ENCODE results near the gene LCN10. TPM values are rescaled to one million over a fixed set of nuclear protein-coding genes. Genes with fewer than 3 reads are reported as not detected.
"Not testable (repeated sequence)": the region's sequence is repeated elsewhere in the genome, so short reads cannot be mapped to it uniquely, and the experiment has no call there.

LCN10 gene
- total RNA-seq, 5 donors from 2014 or later (not counting 1 experiment from before 2014, with no cell fraction given), result 1.3 to 2.8 (median 2.2) TPM

DNA sequence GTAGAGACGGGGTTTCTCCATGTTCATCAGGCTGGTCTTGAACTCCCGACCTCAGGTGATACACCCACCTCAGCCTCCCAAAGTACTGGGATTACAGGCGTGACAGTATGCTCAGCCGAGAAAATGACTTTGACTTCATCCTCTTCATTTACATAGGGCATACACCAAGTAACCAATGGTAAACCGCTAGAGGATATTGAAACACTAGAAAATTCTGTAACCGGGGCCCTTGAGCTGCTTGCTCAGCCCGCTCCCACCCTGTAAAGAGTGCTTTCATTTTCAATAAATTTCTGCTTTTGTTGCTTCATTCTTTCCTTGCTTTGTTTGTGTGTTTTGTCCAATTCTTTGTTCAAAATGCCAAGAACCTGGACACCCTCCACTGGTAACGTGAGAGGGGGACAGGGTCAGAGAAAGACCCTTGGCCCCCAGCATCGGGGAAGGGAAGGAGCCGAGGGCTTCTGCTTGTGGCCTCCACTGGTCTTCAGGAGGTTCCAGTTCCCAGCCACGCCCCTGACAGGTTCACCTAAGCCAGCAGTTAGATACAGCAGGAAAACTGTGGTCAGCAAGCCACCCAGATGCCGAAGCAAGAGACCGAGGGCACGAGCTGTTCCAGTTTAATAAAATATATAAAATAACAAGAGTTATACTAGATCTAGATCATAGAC lies 23.1 kb upstream of the LCN10 start:
- ATAC-seq (replicated peaks in 1 of 4); H3K36me3 ChIP-seq (ENCODE audit: control insufficient read depth in 2 of 2, extremely low read depth in 1 of 2, insufficient read depth in 1 of 2, low read length in 1 of 2); H3K36me3 Mint-ChIP-seq; H3K27ac ChIP-seq (ENCODE audit: low read length); H3K4me3 ChIP-seq (ENCODE audit: control insufficient read depth in 1 of 2, extremely low read depth in 1 of 2, low read length in 1 of 2); POLR2A ChIA-PET; H3K9me3 Mint-ChIP-seq; H3K4me3 Mint-ChIP-seq; H3K9me3 ChIP-seq: not testable (repeated sequence)
- H3K27me3 ChIP-seq (replicated peaks in 1 of 2; ENCODE audit: control insufficient read depth in 2 of 2, extremely low read depth in 1 of 2, insufficient read depth in 2 of 2, low read length in 1 of 2), result peaks cover 0 to 49% of the 10 kb centered on the region in 2 experiments
- peaks cover 10 to 18% of the 10 kb centered on the region in 2 donors for H3K27me3 Mint-ChIP-seq
- 63% methylated on average over 5 of the region's 14 CpGs for WGBS (ENCODE audit: insufficient coverage)
- CTCF ChIA-PET, result interaction anchor here in 1 of 2 donors (0.6 kb wide), 2 partner anchors 38 to 657 kb away, joined by 3 to 5 read pairs; partner anchors contain the start of genes EXD3 and NOXA1
- H3K27ac Mint-ChIP-seq, result peak overlapping the region in 1 of 2 donors; percentile 46
- peaks cover 0 to 16% of the 10 kb centered on the region in 2 experiments for H3K4me1 ChIP-seq (ENCODE audit: control insufficient read depth in 1 of 2, extremely low read depth in 1 of 2, insufficient read depth in 2 of 2, low read length in 2 of 2)
- peaks cover 5 to 16% (median 11%) of the 10 kb centered on the region in 3 donors for H3K4me1 Mint-ChIP-seq
- DNase-seq, result peak in 1 of 35 experiments; percentile 0

DNA sequence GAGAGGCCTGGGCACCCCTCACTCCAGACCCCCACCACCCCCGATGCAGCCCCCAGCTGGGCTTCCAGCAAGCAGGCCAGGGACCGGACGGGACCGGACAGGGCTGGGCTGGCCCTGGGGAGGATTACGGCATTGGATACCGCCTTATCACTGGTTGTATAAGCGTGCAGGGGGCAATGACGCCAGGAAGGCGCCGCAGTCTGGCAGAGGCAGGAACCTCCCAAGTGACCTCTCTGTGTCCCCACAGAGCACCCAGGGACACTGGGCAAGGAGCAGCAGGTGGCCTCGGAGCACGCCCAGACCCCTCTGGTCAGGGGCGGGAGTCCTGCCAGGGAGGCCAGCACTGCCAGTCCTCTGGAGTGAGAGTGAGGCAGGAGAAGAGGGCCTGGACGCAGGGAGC lies 22.3 kb upstream of the LCN10 start:
- Mint-ChIP-seq H3K4me1 (peaks cover 5 to 20% (median 11%) of the 10 kb centered on the region in 3 donors), H3K4me3 (no peak overlapping the region), H3K27me3 (peaks cover 10 to 21% of the 10 kb centered on the region in 2 donors), H3K9me3 (no peaks in the 10 kb centered on the region), H3K36me3 (no peaks in the 10 kb centered on the region), H3K27ac (no peak overlapping the region)
- POLR2A ChIA-PET, result no interaction called here
- DNase-seq (peak in 1 of 35 experiments; percentile 0), ATAC-seq (replicated peaks in 1 of 4) (no peak)
- CTCF ChIA-PET, result no interaction called here
- Histone ChIP-seq H3K27me3 (replicated peaks in 1 of 2; ENCODE audit: control insufficient read depth in 2 of 2, extremely low read depth in 1 of 2, insufficient read depth in 2 of 2, low read length in 1 of 2) (peaks cover 0 to 57% of the 10 kb centered on the region in 2 experiments), H3K36me3 (ENCODE audit: control insufficient read depth in 2 of 2, extremely low read depth in 1 of 2, insufficient read depth in 1 of 2, low read length in 1 of 2) (no peaks in the 10 kb centered on the region), H3K27ac (ENCODE audit: low read length) (no peak overlapping the region), H3K4me3 (ENCODE audit: control insufficient read depth in 1 of 2, extremely low read depth in 1 of 2, low read length in 1 of 2) (no peak overlapping the region), H3K9me3 (no peaks in the 10 kb centered on the region), H3K4me1 (ENCODE audit: control insufficient read depth in 1 of 2, extremely low read depth in 1 of 2, insufficient read depth in 2 of 2, low read length in 2 of 2) (peaks cover 0 to 16% of the 10 kb centered on the region in 2 experiments)
- WGBS (ENCODE audit: insufficient coverage), result 96% methylated on average over 11 of the region's 14 CpGs

- H3K36me3 Mint-ChIP-seq, result no peaks in the 10 kb centered on the region
- peaks cover 0 to 60% of the 10 kb centered on the region in 2 experiments for H3K27me3 ChIP-seq (replicated peaks in 1 of 2; ENCODE audit: control insufficient read depth in 2 of 2, extremely low read depth in 1 of 2, insufficient read depth in 2 of 2, low read length in 1 of 2)
- H3K4me3 Mint-ChIP-seq, result no peak within 1 kb of the TSS
- H3K27me3 Mint-ChIP-seq, result peaks cover 7 to 22% of the 10 kb centered on the region in 2 donors
- no peaks in the 10 kb centered on the region for H3K9me3 ChIP-seq
- 86% methylated on average over 14 of the region's 14 CpGs for WGBS (ENCODE audit: insufficient coverage)
- H3K4me1 Mint-ChIP-seq, result peaks cover 5 to 18% (median 7%) of the 10 kb centered on the region in 3 donors
- H3K4me1 ChIP-seq (ENCODE audit: control insufficient read depth in 1 of 2, extremely low read depth in 1 of 2, insufficient read depth in 2 of 2, low read length in 2 of 2), result peaks cover 0 to 12% of the 10 kb centered on the region in 2 experiments
- H3K36me3 ChIP-seq (ENCODE audit: control insufficient read depth in 2 of 2, extremely low read depth in 1 of 2, insufficient read depth in 1 of 2, low read length in 1 of 2), result no peaks in the 10 kb centered on the region
- ATAC-seq (replicated peaks in 1 of 4), result no peak
- ChIA-PET CTCF (no interaction called here), POLR2A (no interaction called here)
- H3K27ac Mint-ChIP-seq, result no peak within 1 kb of the TSS
- no peak within 1 kb of the TSS for H3K4me3 ChIP-seq (ENCODE audit: control insufficient read depth in 1 of 2, extremely low read depth in 1 of 2, low read length in 1 of 2)
- H3K9me3 Mint-ChIP-seq, result no peaks in the 10 kb centered on the region
- no peak within 1 kb of the TSS for H3K27ac ChIP-seq (ENCODE audit: low read length)
- DNase-seq, result no peak
Observed at GRCh38 chr9:136764301-136764891, 21.7 kb upstream of the LCN10 start, which contains the start of gene LCN15. Gene LCN15 (minus strand): TSS chr9:136764518. CDS start chr9:136764488, 30 bp downstream.

- Histone ChIP-seq H3K27me3 (replicated peaks in 1 of 2; ENCODE audit: control insufficient read depth in 2 of 2, extremely low read depth in 1 of 2, insufficient read depth in 2 of 2, low read length in 1 of 2) (peaks cover 0 to 60% of the 10 kb centered on the region in 2 experiments), H3K27ac (ENCODE audit: low read length) (no peak overlapping the region), H3K9me3 (no peaks in the 10 kb centered on the region), H3K4me3 (ENCODE audit: control insufficient read depth in 1 of 2, extremely low read depth in 1 of 2, low read length in 1 of 2) (no peak overlapping the region), H3K4me1 (ENCODE audit: control insufficient read depth in 1 of 2, extremely low read depth in 1 of 2, insufficient read depth in 2 of 2, low read length in 2 of 2) (peaks cover 0 to 12% of the 10 kb centered on the region in 2 experiments), H3K36me3 (ENCODE audit: control insufficient read depth in 2 of 2, extremely low read depth in 1 of 2, insufficient read depth in 1 of 2, low read length in 1 of 2) (no peaks in the 10 kb centered on the region)
- ChIA-PET CTCF (no interaction called here), POLR2A (no interaction called here)
- no peak for ATAC-seq (replicated peaks in 1 of 4)
- Mint-ChIP-seq H3K9me3 (no peaks in the 10 kb centered on the region), H3K36me3 (no peaks in the 10 kb centered on the region), H3K27ac (no peak overlapping the region), H3K4me1 (peaks cover 5 to 18% (median 7%) of the 10 kb centered on the region in 3 donors), H3K4me3 (no peak overlapping the region), H3K27me3 (peaks cover 7 to 22% of the 10 kb centered on the region in 2 donors)
- 92% methylated on average over 13 of the region's 14 CpGs for WGBS (ENCODE audit: insufficient coverage)
- DNase-seq, result peak in 1 of 35 experiments; percentile 0
Observed at GRCh38 chr9:136763649-136764035, 20.9 kb upstream of the LCN10 start.

GRCh38 chr9:136762915-136763648 lies 20.3 kb upstream of the LCN10 start:
- POLR2A ChIA-PET, result interaction anchor here in 1 of 2 donors (0.6 kb wide), 1 partner anchor 175 kb away, joined by 8 read pairs; no protein-coding TSS in a partner anchor
- DNase-seq (peak in 14 of 35 experiments; percentile 9 to 50 (median 26)), ATAC-seq (replicated peaks in 1 of 4) (peak in 2 of 4 experiments; percentile 14 to 52)
- CTCF ChIA-PET, result no interaction called here
- Mint-ChIP-seq H3K9me3 (no peaks in the 10 kb centered on the region), H3K4me3 (no peak overlapping the region), H3K36me3 (no peaks in the 10 kb centered on the region), H3K27ac (no peak overlapping the region), H3K27me3 (peaks cover 7 to 22% of the 10 kb centered on the region in 2 donors), H3K4me1 (peaks cover 5 to 18% (median 7%) of the 10 kb centered on the region in 3 donors)
- Histone ChIP-seq H3K4me3 (ENCODE audit: control insufficient read depth in 1 of 2, extremely low read depth in 1 of 2, low read length in 1 of 2) (no peak overlapping the region), H3K9me3 (no peaks in the 10 kb centered on the region), H3K4me1 (ENCODE audit: control insufficient read depth in 1 of 2, extremely low read depth in 1 of 2, insufficient read depth in 2 of 2, low read length in 2 of 2) (peaks cover 0 to 12% of the 10 kb centered on the region in 2 experiments), H3K27ac (ENCODE audit: low read length) (no peak overlapping the region), H3K27me3 (replicated peaks in 1 of 2; ENCODE audit: control insufficient read depth in 2 of 2, extremely low read depth in 1 of 2, insufficient read depth in 2 of 2, low read length in 1 of 2) (peaks cover 0 to 63% of the 10 kb centered on the region in 2 experiments), H3K36me3 (ENCODE audit: control insufficient read depth in 2 of 2, extremely low read depth in 1 of 2, insufficient read depth in 1 of 2, low read length in 1 of 2) (no peaks in the 10 kb centered on the region)
- WGBS (ENCODE audit: insufficient coverage), result 65% methylated on average over 14 of the region's 37 CpGs

DNA sequence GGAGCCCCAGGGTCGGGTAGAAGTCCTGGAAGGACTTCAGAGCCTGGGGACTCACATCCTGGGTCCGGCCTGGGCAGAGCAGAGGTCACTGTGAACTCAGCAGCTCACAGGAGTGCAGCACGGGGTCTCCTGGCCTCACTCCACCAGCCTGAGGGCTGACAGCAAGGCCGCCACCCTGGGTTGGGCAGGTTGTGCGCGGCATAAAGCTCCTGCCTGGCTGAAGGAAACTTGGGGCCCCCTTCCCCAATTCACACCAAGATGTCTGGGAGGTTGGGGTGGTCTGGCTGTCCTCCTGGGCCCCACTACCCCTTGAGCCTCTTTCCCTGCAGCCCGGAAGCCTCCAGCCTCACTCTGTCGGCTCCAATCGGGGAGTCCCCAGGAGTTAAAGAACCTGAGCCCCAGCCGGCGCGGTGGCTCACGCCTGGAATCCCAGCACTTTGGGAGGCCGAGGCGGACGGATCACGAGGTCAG lies 19.5 kb upstream of the LCN10 start:
- POLR2A ChIA-PET, result no interaction called here
- ATAC-seq (replicated peaks in 1 of 4), result no peak
- H3K36me3 ChIP-seq (ENCODE audit: control insufficient read depth in 2 of 2, extremely low read depth in 1 of 2, insufficient read depth in 1 of 2, low read length in 1 of 2), result no peaks in the 10 kb centered on the region
- WGBS (ENCODE audit: insufficient coverage), result 76% methylated on average over 4 of the region's 17 CpGs
- H3K27me3 ChIP-seq (replicated peaks in 1 of 2; ENCODE audit: control insufficient read depth in 2 of 2, extremely low read depth in 1 of 2, insufficient read depth in 2 of 2, low read length in 1 of 2), result peaks cover 0 to 61% of the 10 kb centered on the region in 2 experiments
- Mint-ChIP-seq H3K4me3 (no peak overlapping the region), H3K27ac (no peak overlapping the region), H3K4me1 (peaks cover 5 to 14% (median 7%) of the 10 kb centered on the region in 3 donors), H3K36me3 (no peaks in the 10 kb centered on the region), H3K27me3 (peaks cover 7 to 21% of the 10 kb centered on the region in 2 donors), H3K9me3 (no peaks in the 10 kb centered on the region)
- CTCF ChIA-PET, result no interaction called here
- peaks cover 0 to 12% of the 10 kb centered on the region in 2 experiments for H3K4me1 ChIP-seq (ENCODE audit: control insufficient read depth in 1 of 2, extremely low read depth in 1 of 2, insufficient read depth in 2 of 2, low read length in 2 of 2)
- DNase-seq, result no peak
- H3K9me3 ChIP-seq, result no peaks in the 10 kb centered on the region
- no peak overlapping the region for H3K4me3 ChIP-seq (ENCODE audit: control insufficient read depth in 1 of 2, extremely low read depth in 1 of 2, low read length in 1 of 2)
- no peak overlapping the region for H3K27ac ChIP-seq (ENCODE audit: low read length)
